Muscle of arm (tissue), 12 donors: ENCODE results near the gene KIR3DL3. TPM values are rescaled to one million over a fixed set of nuclear protein-coding genes. Genes with fewer than 3 reads are reported as not detected.
"Not testable (repeated sequence)": the region's sequence is repeated elsewhere in the genome, so short reads cannot be mapped to it uniquely, and the experiment has no call there.

Experiments used
- DNase-seq: peaks from one replicate; pipeline ENCODE4 v3.0.0-alpha.2; 2013
- polyA plus RNA-seq, 12 donors: library from polyadenylated mRNA; unstranded; fragments of 120-200 nt; gene quantifications; one replicate each; pipeline ENCODE4 v1.2.1, GENCODE V29; 2013; ENCODE audit not compliant: insufficient read length in 12 of 12

KIR3DL3 gene
- polyA plus RNA-seq, 12 donors, result not detected

DNA sequence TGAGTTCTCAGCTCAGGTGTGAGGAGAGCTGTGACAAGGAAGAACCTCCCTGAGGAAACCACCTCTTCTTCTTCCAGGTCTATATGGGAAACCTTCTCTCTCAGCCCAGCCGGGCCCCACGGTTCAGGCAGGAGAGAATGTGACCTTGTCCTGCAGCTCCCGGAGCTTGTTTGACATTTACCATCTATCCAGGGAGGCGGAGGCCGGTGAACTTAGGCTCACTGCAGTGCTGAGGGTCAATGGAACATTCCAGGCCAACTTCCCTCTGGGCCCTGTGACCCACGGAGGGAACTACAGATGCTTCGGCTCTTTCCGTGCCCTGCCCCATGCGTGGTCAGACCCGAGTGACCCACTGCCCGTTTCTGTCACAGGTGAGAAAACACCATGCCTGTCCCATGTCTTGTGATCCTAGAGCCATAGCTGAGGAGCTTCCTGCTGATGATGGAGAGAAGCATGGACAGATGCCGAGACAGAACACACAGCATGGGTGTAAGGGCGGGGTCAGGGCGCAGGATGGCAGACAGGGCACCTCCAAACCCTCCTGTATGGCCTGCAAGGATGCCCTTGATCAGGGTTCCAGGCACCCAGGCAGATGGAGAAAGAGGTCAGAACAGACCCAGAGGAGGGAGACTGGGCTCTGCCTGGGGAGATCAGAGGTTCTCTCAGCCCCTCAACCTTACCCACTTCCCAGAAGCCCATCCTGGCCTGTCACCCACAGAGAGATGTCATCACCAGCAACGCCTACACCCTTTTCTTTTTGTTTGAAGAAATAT lies 5.4 kb downstream of the KIR3DL3 start:
- DNase-seq, result no peak

DNA sequence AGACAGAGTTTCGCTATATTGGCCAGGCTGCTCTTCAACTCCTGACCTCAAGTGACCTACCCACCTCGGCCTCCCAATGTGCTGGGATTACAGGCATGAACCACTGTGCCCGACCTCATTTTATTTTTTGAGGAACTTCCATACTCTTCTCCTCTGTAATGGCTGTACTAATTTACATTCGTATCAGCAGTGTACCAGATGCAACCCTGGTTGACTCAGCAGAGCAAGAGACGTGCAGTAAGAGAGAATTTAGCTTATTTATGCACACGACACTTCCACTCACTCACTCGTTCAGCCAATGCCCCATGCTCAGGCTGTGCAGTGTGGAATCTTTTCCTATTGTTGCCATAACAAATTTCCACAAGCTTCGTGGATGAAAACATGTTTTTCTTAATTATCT lies 6.9 kb downstream of the KIR3DL3 start:
- no peak for DNase-seq

DNA sequence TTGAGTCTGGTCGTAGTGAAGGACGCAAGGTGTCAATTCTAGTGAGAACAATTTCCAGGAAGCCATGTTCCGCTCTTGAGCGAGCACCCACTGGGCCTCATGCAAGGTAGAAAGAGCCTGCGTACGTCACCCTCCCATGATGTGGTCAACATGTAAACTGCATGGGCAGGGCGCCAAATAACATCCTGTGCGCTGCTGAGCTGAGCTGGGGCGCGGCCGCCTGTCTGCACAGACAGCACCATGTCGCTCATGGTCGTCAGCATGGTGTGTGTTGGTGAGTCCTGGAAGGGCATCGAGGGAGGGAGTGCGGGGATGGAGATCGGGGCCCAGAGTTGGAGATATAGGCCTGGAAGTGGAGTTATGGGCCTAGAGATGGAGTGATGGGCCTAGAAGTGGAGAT lies 14.1 kb downstream of the KIR3DL3 start, which contains the start of gene KIR2DL3:
Gene KIR2DL3, plus strand, starts transcription at position 208 of the 400 bp plus-strand sequence. Its CDS starts 33 bp downstream, at position 241.
- DNase-seq, result not testable (repeated sequence)

DNA sequence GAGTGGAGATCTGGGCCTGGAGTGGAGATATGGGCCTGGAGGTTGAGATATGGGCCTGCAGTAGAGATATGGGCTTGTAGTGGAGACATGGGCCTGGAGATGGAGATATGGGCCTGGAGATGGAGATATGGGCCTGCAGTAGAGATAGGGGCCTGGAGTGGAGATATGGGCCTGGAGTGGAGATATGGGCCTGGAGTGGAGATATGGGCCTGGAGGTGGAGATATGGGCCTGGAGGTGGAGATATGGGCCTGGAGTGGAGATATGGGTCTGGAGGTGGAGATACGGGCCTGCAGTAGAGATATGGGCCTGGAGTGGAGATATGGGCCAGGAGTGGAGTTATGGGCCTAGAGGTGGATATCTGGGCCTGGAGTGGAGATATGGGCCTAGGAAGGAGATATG lies 14.5 kb downstream of the KIR3DL3 start:
- DNase-seq, result no peak

DNA sequence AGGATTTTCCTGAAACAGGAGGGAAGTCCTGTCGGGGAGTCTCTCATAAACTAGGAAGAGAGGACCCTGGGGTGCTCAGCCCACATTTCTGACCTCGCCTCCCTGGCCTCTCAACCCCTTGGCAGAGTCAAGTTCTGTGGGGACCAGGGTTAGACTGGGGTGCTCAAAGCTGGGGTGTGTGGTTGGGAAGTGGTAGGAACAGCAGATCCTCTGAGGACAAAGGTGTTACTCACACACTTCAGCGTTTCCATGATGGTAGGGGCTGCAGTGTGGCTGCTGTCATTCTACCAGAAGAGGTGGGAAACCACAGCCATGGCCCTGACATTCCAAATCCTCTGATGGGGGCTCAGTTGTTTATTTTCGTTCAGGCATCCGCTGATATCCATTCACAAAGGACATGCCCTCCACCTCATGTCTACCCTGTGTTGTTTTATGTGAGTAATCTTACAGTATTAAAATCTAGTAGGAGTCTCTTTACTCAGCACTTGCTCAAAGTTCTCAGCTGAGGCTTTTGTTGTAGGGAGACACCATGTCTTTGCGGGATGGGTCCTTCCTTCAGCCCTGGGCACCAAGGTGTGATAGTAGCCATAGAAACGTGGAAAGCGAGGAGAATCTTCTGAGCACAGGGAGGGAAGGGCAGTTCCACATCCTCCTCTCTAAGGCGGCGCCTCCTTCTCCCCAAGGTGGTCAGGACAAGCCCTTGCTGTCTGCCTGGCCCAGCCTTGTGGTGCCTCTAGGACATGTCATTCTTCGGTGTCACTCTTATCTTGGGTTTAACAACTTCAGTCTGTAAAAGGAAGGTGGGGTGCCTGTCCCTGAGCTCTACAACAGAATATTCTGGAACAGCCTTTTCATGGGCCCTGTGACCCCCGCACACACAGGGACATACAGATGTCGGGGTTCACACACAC lies 15.6 kb downstream of the KIR3DL3 start:
- no peak for DNase-seq

DNA sequence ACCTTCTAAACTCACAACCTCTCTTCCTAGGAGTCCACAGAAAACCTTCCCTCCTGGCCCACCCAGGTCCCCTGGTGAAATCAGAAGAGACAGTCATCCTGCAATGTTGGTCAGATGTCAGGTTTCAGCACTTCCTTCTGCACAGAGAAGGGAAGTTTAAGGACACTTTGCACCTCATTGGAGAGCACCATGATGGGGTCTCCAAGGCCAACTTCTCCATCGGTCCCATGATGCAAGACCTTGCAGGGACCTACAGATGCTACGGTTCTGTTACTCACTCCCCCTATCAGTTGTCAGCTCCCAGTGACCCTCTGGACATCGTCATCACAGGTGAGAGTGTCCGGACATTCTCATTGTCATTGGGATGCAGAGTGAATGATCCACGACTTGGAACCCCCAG lies 17.7 kb downstream of the KIR3DL3 start:
- not testable (repeated sequence) for DNase-seq

DNA sequence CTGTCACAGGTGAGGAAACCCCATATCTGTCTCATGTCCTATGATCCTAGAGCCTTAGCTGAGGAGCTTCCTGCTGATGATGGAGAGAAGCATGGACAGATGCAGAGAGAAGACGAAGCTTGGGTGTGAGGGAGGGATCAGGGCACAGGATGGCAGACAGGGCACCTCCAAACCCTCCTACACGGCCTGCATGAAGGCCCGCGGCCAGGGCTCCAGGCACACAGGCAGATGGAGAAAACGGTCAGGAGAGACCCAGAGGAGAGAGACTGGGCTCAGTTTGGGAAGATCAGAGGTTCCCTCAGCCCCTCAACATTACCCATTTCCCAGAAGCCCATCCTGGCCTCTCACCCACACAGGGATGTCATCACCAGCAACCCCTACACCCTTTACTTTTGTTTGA lies 19.8 kb downstream of the KIR3DL3 start:
- not testable (repeated sequence) for DNase-seq

DNA sequence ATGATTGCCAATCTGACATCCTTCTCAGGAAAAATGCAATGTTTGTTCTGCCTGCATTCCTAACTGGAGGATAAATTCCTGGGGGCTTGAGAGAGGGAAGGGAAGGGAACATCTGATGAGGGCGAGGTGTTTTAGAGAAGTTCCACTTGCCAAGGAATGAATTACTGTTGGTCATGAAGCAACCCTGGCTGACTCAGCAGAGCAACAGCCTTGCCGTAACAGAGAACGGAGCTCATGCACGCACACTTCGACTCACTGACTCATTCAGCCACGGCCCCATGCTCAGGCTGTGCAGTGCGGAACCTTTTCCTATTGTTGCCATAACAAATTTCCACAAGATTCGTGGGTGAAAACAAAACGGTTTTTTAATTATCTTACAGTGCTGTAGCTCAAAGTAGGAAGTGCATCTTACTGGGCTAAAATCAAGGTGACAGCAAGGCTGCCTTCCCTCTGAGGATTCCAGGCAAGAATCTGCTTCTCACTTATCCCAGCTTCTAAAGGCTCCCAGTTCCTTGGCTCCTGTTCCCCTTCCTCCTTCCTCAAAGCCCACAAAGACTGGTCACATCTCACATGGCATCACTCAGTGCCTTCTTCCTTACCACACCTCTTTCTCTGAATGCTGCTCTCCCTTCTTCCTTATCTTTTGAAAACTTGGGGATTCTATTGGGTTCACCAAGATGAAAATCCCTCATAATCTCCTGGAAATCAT lies 23.5 kb downstream of the KIR3DL3 start:
- DNase-seq, result not testable (repeated sequence)

DNA sequence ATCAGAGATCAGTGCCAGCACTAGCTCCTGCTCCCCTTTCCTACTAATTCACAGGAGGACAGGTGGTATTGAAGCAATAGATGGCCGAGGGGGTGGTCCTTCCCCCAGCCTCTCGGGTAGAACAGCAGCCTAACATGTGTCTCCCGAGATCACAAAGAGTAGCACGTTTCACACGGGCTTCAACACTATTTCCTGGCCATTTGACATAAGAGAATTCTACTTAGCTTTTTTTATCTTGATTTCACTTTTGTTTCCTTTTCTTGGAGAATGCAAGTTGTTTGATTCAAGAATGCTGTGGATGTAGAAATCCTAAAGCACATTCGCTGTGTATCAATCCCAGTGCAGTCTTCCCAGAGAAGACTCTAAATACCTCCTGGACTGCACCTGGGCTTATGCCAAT lies 26.0 kb downstream of the KIR3DL3 start:
- DNase-seq, result not testable (repeated sequence)

DNA sequence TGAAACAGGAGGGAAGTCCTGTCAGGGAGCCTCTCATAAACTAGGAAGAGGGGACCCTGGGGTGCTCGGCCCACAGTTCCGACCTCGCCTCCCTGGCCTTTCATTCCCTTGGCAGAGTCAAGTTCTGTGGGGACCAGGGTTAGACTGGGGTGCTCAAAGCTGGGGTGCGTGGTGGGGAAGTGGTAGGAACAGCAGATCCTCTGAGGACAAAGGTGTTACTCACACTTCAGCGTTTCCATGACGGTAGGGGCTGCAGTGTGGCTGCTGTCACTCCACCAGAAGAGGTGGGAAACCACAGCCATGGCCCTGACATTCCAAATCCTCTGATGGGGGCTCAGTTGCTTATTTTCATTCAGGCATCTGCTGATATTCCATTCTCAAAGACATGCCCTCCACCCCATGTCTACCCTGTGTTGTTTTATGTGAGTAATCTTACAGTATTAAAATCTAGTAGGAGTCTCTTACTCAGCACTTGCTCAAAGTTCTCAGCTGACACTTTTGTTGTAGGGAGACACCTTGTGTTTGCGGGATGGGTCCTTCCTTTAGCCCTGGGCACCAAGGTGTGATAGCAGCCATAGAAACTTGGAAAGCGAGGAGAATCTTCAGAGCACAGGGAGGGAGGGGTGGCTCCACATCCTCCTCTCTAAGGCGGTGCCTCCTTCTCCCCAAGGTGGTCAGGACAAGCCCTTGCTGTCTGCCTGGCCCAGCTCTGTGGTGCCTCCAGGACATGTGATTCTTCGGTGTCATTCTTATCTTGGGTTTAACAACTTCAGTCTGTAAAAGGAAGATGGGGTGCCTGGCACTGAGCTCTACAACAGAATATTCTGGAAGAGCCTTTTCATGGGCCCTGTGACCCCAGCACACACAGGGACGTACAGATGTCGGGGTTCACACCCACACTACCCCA lies 32.2 kb downstream of the KIR3DL3 start:
- DNase-seq, result not testable (repeated sequence)

DNA sequence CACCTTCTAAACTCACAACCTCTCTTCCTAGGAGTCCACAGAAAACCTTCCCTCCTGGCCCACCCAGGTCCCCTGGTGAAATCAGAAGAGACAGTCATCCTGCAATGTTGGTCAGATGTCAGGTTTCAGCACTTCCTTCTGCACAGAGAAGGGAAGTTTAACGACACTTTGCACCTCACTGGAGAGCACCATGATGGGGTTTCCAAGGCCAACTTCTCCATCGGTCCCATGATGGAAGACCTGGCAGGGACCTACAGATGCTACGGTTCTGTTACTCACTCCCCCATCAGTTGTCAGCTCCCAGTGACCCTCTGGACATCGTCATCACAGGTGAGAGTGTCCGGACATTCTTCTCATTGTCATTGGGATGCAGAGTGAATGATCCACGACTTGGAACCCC lies 34.3 kb downstream of the KIR3DL3 start:
- DNase-seq, result not testable (repeated sequence)

DNA sequence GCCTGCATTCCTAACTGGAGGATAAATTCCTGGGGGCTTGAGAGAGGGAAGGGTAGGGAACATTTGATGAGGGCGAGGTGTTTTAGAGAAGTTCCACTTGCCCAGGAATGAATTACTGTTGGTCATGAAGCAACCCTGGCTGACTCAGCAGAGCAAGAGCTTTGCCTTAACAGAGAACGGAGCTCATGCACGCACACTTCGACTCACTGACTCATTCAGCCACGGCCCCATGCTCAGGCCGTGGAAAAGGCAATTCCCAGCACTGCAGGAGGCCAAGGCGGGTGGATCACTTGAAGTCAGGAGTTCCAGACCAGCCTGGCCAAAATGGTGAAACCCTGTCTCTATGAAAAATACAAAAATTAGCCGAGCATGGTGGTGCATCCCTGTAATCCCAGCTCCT lies 40.0 kb downstream of the KIR3DL3 start:
- DNase-seq, result not testable (repeated sequence)

DNA sequence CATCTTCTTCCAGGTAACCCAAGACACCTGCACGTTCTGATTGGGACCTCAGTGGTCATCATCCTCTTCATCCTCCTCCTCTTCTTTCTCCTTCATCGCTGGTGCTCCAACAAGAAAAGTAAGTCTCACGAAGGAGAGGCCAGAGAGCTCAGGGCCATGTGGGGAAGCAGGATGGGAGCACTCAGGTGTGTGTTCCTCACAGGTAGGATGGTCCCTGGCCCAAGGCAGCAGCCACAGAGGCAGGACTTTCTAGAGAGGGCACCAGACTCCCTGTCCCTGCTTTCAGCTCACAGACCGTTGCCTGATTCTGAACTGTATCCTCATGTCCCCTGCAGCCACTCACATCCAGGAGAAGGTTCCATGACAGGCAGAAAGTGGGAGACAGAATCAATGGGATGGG lies 42.2 kb downstream of the KIR3DL3 start:
- DNase-seq, result not testable (repeated sequence)

DNA sequence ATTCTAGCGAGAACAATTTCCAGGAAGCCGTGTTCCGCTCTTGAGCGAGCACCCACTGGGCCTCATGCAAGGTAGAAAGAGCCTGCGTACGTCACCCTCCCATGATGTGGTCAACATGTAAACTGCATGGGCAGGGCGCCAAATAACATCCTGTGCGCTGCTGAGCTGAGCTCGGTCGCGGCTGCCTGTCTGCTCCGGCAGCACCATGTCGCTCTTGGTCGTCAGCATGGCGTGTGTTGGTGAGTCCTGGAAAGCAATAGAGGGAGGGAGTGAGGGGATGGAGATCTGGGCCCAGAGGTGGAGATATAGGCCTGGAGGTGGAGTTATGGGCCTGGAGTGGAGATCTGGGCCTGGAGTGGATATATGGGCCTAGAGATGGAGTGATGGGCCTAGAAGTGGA lies 45.4 kb downstream of the KIR3DL3 start, which contains the start of gene KIR2DL1:
Gene KIR2DL1, plus strand, starts transcription at position 148 of the 400 bp plus-strand sequence. Its CDS starts 58 bp downstream, at position 206.
- not testable (repeated sequence) for DNase-seq

DNA sequence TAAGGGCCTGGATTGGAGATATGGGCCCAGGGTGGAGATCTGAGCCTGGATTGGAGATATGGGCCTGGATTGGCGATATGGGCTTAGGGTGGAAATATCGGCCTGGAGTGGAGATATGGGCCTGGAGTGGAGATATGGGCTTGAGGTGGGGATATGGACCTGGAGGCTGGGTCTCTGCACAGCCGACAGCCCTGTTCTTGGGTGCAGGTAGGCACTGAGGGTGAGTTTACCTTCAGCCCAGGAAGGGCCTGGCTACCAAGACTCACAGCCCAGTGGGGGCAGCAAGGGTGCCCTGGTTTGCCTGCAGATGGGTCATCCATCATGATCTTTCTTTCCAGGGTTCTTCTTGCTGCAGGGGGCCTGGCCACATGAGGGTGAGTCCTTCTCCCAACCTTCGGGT lies 46.3 kb downstream of the KIR3DL3 start:
- DNase-seq, result not testable (repeated sequence)

DNA sequence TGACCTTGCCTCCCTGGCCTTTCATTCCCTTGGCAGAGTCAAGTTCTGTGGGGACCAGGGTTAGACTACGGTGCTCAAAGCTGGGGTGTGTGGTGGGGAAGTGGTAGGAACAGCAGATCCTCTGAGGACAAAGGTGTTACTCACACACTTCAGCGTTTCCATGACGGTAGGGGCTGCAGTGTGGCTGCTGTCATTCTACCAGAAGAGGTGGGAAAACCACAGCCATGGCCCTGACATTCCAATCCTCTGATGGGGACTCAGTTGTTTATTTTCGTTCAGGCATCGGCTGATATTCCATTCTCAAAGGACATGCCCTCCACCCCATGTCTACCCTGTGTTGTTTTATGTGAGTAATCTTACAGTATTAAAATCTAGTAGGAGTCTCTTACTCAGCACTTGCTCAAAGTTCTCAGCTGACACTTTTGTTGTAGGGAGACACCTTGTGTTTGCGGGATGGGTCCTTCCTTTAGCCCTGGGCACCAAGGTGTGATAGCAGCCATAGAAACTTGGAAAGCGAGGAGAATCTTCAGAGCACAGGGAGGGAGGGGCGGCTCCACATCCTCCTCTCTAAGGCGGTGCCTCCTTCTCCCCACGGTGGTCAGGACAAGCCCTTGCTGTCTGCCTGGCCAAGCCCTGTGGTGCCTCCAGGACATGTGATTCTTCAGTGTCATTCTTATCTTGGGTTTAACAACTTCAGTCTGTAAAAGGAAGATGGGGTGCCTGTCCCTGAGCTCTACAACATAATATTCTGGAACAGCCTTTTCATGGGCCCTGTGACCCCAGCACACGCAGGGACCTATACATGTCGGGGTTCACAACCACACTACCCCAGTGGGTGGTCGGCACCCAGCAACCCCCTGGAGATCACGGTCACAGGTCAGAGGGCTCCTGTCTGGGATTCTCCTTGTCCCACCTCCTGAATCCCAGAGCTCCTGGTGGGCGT lies 47.0 kb downstream of the KIR3DL3 start:
- DNase-seq, result not testable (repeated sequence)

DNA sequence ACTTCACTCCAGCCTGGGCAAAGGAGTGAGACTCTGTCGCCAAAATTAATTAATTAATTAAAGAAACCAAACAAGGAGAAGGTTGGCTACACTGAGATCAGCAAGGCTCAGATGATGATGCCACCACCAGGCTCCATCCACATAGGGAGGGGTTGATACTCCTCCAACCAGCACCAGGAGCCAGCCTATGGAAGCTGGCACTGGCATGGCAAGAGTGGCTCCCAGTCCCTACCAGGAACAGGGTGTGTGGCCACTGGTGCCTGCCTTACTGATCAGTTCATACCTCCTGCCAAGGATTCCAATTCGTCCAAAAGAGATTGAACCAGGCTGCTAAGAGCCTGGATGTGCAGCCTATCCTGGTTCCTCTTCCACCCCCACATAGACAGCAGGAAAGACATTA lies 48.4 kb downstream of the KIR3DL3 start:
- not testable (repeated sequence) for DNase-seq

DNA sequence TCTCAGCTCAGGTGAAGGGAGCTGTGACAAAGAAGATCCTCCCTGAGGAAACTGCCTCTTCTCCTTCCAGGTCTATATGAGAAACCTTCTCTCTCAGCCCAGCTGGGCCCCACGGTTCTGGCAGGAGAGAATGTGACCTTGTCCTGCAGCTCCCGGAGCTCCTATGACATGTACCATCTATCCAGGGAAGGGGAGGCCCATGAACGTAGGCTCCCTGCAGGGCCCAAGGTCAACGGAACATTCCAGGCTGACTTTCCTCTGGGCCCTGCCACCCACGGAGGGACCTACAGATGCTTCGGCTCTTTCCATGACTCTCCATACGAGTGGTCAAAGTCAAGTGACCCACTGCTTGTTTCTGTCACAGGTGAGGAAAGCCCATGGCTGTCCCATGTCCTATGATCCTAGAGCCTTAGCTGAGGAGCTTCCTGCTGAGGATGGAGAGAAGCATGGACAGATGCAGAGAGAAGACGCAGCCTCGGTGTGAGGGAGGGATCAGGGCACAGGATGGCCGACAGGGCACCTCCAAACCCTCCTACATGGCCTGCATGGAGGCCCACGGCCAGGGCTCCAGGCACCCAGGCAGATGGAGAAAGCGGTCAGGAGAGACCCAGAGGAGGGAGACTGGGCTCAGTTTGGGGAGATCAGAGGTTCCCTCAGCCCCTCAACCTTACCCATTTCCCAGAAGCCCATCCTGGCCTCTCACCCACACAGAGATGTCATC lies 51.0 kb downstream of the KIR3DL3 start:
- not testable (repeated sequence) for DNase-seq

DNA sequence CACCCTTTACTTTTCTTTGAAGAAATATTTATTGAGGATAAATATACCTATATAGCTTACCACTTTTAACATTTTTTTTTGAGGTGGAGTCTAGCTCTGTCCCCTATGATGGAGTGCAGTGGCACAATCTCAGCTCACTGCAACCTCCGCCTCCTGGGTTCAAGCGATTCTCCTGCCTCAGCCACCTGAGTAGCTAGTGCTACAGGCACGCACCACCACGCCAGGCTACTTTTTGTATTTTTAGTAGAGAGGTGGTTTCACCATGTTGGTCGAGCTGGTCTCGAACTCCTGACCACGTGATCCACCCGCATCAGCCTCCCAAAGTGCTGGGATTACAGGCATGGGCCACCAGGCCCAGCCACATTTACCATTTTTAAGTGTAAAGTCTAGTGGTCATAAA lies 51.6 kb downstream of the KIR3DL3 start:
- not testable (repeated sequence) for DNase-seq
